ENCODE measurements around the gene FSTL5. TPM values are rescaled to one million over a fixed set of nuclear protein-coding genes. Genes with fewer than 3 reads are reported as not detected.

FSTL5 gene
- total RNA-seq, 1 donor from 2014 or later, result 2.6 TPM

DNA sequence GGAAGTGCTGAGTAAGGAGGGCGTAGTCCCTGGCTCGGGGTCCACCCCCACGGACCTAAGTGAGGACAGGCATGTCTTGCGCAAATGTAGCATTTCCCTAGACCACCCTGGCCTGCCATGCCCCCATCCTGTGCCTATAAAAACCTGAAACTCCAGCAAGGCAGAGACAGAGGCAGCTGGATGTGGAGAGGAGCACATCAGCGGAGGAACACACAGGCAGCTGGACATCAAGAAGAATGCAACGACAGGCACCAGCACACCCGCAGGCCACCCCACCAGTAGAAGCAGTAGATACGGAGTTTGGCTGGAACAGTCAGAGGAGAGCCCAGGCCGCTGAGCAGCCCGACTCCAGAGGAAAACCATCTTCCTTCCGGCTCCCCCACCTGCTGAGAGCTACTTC is 345.9 kb downstream of the FSTL5 start:
- Histone ChIP-seq H3K4me1 (ENCODE audit: control insufficient read depth in 3 of 3, insufficient read depth in 3 of 3, low read length in 3 of 3) (no peaks in the 10 kb centered on the region), H3K4me3 (ENCODE audit: low read length in 3 of 3) (no peak overlapping the region), H3K27me3 (ENCODE audit: control insufficient read depth in 3 of 3, insufficient read depth in 3 of 3, low read length in 3 of 3) (no peaks in the 10 kb centered on the region), H3K36me3 (ENCODE audit: control insufficient read depth in 3 of 3, insufficient read depth in 3 of 3, low read length in 3 of 3) (no peaks in the 10 kb centered on the region), H3K9me3 (ENCODE audit: control insufficient read depth in 3 of 3, low read length in 3 of 3) (peaks cover 2% of the 10 kb centered on the region in 3 donors), H3K9ac (ENCODE audit: low read depth in 1 of 3, low read length in 3 of 3) (no peak overlapping the region), H3K27ac (ENCODE audit: low read depth, low read length) (no peak overlapping the region)

- Histone ChIP-seq H3K27ac (ENCODE audit: low read depth, low read length) (no peak overlapping the region), H3K27me3 (ENCODE audit: control insufficient read depth in 3 of 3, insufficient read depth in 3 of 3, low read length in 3 of 3) (no peaks in the 10 kb centered on the region), H3K36me3 (ENCODE audit: control insufficient read depth in 3 of 3, insufficient read depth in 3 of 3, low read length in 3 of 3) (no peaks in the 10 kb centered on the region), H3K4me1 (ENCODE audit: control insufficient read depth in 3 of 3, insufficient read depth in 3 of 3, low read length in 3 of 3) (no peaks in the 10 kb centered on the region), H3K9ac (ENCODE audit: low read depth in 1 of 3, low read length in 3 of 3) (no peak overlapping the region), H3K9me3 (ENCODE audit: control insufficient read depth in 3 of 3, low read length in 3 of 3) (peaks cover 0 to 2% (median 0%) of the 10 kb centered on the region in 3 donors), H3K4me3 (ENCODE audit: low read length in 3 of 3) (no peak overlapping the region)
These were observed 346.8 kb downstream of the FSTL5 start for GRCh38 chr4:161816958-161817357.

DNA sequence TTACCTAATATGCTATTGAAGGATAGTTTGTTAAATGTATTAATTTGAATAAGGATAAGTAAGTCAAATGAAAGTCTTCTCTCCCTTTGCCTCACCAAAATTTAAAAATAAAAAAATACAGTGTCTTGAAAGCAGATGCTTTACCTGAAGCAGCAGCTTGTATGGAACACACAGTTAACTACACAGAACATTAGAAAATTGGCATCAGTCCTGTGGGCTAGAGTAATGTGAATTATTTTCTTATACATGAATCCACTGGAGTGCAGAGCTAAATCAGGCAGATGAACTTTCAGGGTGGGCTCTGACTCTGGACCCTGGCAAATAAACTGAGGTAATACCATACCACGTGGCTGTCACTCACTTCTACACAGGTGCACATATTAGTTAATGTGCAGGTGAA is 348.0 kb downstream of the FSTL5 start:
- H3K36me3 ChIP-seq (ENCODE audit: control insufficient read depth in 3 of 3, insufficient read depth in 3 of 3, low read length in 3 of 3), result no peaks in the 10 kb centered on the region
- H3K4me1 ChIP-seq (ENCODE audit: control insufficient read depth in 3 of 3, insufficient read depth in 3 of 3, low read length in 3 of 3), result no peaks in the 10 kb centered on the region
- H3K27me3 ChIP-seq (ENCODE audit: control insufficient read depth in 3 of 3, insufficient read depth in 3 of 3, low read length in 3 of 3), result no peaks in the 10 kb centered on the region
- no peak overlapping the region for H3K9ac ChIP-seq (ENCODE audit: low read depth in 1 of 3, low read length in 3 of 3)
- H3K27ac ChIP-seq (ENCODE audit: low read depth, low read length), result no peak overlapping the region
- H3K9me3 ChIP-seq (ENCODE audit: control insufficient read depth in 3 of 3, low read length in 3 of 3), result no peaks in the 10 kb centered on the region
- H3K4me3 ChIP-seq (ENCODE audit: low read length in 3 of 3), result no peak overlapping the region

DNA sequence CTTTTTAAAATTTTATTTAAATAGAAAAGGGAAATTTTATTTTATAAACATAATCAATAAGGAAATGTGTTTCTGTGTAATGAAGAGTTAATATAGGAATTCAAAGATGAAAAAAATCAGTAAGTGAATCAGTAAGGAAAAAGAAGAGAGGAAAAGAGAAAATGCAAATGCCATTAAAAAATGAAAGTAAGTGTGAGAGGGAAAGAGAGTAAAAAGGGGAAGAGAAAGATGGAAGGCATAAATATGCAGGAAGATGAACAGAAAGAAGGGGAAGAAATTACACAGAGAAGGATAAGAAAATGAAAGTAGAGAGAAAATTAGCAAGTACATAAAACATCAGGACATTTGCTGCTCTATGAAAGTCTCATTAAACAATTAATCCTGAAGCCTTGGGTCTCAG is 349.9 kb downstream of the FSTL5 start:
- Histone ChIP-seq H3K4me1 (ENCODE audit: control insufficient read depth in 3 of 3, insufficient read depth in 3 of 3, low read length in 3 of 3) (no peaks in the 10 kb centered on the region), H3K36me3 (ENCODE audit: control insufficient read depth in 3 of 3, insufficient read depth in 3 of 3, low read length in 3 of 3) (no peaks in the 10 kb centered on the region), H3K27ac (ENCODE audit: low read depth, low read length) (no peak overlapping the region), H3K27me3 (ENCODE audit: control insufficient read depth in 3 of 3, insufficient read depth in 3 of 3, low read length in 3 of 3) (no peaks in the 10 kb centered on the region), H3K9ac (ENCODE audit: low read depth in 1 of 3, low read length in 3 of 3) (no peak overlapping the region), H3K9me3 (ENCODE audit: control insufficient read depth in 3 of 3, low read length in 3 of 3) (no peaks in the 10 kb centered on the region), H3K4me3 (ENCODE audit: low read length in 3 of 3) (no peak overlapping the region)

DNA sequence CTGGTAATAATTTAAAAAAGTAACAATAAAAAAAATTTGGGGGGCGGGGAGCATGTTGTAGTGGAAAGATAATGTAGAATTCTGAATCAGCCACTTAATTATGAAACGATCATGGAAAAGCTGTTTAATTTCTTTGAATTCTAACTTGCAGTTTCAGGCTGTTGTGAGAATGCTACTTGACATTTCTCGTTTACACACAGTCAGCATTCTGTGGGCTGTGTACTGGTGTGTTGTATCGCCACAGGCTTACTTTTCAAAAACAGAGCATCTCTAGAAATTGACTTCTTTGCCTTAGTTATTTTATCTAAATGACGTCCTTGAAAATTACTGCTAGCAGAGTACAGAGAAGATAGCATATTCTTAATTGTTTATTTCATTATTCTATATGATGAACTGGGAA is 350.4 kb downstream of the FSTL5 start:
- Histone ChIP-seq H3K27ac (ENCODE audit: low read depth, low read length) (no peak overlapping the region), H3K4me3 (ENCODE audit: low read length in 3 of 3) (no peak overlapping the region), H3K9me3 (ENCODE audit: control insufficient read depth in 3 of 3, low read length in 3 of 3) (no peaks in the 10 kb centered on the region), H3K27me3 (ENCODE audit: control insufficient read depth in 3 of 3, insufficient read depth in 3 of 3, low read length in 3 of 3) (no peaks in the 10 kb centered on the region), H3K4me1 (ENCODE audit: control insufficient read depth in 3 of 3, insufficient read depth in 3 of 3, low read length in 3 of 3) (no peaks in the 10 kb centered on the region), H3K9ac (ENCODE audit: low read depth in 1 of 3, low read length in 3 of 3) (no peak overlapping the region), H3K36me3 (ENCODE audit: control insufficient read depth in 3 of 3, insufficient read depth in 3 of 3, low read length in 3 of 3) (no peaks in the 10 kb centered on the region)

DNA sequence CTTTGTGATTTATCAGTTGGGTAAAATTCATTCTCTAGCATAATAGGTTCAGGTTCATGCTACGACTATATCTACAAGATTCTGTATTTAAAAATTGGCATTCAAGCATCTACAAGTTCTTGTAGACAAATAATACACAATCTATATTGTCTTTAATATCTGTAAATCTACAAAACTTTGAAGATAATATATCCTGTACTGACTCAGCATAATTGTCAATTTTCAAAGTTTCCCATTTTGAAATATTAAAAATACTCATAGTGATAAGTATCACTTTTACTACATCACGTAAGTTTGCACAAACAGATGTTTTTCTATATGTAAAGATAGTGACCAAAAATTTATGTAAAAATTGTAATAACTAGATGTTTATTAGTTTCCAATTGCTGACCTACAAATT is 360.6 kb downstream of the FSTL5 start:
- Histone ChIP-seq H3K27me3 (ENCODE audit: control insufficient read depth in 3 of 3, insufficient read depth in 3 of 3, low read length in 3 of 3) (no peaks in the 10 kb centered on the region), H3K36me3 (ENCODE audit: control insufficient read depth in 3 of 3, insufficient read depth in 3 of 3, low read length in 3 of 3) (no peaks in the 10 kb centered on the region), H3K9ac (ENCODE audit: low read depth in 1 of 3, low read length in 3 of 3) (no peak overlapping the region), H3K4me1 (ENCODE audit: control insufficient read depth in 3 of 3, insufficient read depth in 3 of 3, low read length in 3 of 3) (no peaks in the 10 kb centered on the region), H3K4me3 (ENCODE audit: low read length in 3 of 3) (no peak overlapping the region), H3K27ac (ENCODE audit: low read depth, low read length) (no peak overlapping the region), H3K9me3 (ENCODE audit: control insufficient read depth in 3 of 3, low read length in 3 of 3) (no peaks in the 10 kb centered on the region)

- no peaks in the 10 kb centered on the region for H3K9me3 ChIP-seq (ENCODE audit: control insufficient read depth in 3 of 3, low read length in 3 of 3)
- H3K36me3 ChIP-seq (ENCODE audit: control insufficient read depth in 3 of 3, insufficient read depth in 3 of 3, low read length in 3 of 3), result no peaks in the 10 kb centered on the region
- H3K4me3 ChIP-seq (ENCODE audit: low read length in 3 of 3), result no peak overlapping the region
- H3K4me1 ChIP-seq (ENCODE audit: control insufficient read depth in 3 of 3, insufficient read depth in 3 of 3, low read length in 3 of 3), result no peaks in the 10 kb centered on the region
- H3K27me3 ChIP-seq (ENCODE audit: control insufficient read depth in 3 of 3, insufficient read depth in 3 of 3, low read length in 3 of 3), result no peaks in the 10 kb centered on the region
- no peak overlapping the region for H3K9ac ChIP-seq (ENCODE audit: low read depth in 1 of 3, low read length in 3 of 3)
- H3K27ac ChIP-seq (ENCODE audit: low read depth, low read length), result no peak overlapping the region
These were observed 364.1 kb downstream of the FSTL5 start for GRCh38 chr4:161799710-161800109.

DNA sequence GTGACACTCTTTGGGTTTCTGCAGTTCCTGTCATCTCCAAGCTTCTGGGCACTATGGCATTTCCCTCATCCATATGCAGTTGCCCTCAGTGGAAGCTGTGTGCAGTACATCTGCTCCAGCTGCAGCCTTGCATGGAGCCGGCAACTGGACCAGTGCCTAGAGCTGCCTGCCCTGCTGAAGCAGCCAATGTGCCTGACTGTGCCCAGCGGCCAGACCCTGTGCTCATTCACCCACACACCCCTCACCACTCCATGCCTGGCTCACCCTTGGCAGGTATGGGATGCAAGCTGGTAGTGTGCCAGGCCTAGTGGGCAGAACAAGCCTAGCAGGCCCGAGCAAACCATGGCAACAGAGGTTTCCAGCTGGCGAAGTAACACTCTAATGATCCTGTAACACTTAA is 370.8 kb downstream of the FSTL5 start:
- H3K9me3 ChIP-seq (ENCODE audit: control insufficient read depth in 3 of 3, low read length in 3 of 3), result peaks cover 2 to 6% (median 2%) of the 10 kb centered on the region in 3 donors
- no peaks in the 10 kb centered on the region for H3K4me1 ChIP-seq (ENCODE audit: control insufficient read depth in 3 of 3, insufficient read depth in 3 of 3, low read length in 3 of 3)
- no peak overlapping the region for H3K27ac ChIP-seq (ENCODE audit: low read depth, low read length)
- no peak overlapping the region for H3K9ac ChIP-seq (ENCODE audit: low read depth in 1 of 3, low read length in 3 of 3)
- H3K36me3 ChIP-seq (ENCODE audit: control insufficient read depth in 3 of 3, insufficient read depth in 3 of 3, low read length in 3 of 3), result no peaks in the 10 kb centered on the region
- H3K4me3 ChIP-seq (ENCODE audit: low read length in 3 of 3), result no peak overlapping the region
- H3K27me3 ChIP-seq (ENCODE audit: control insufficient read depth in 3 of 3, insufficient read depth in 3 of 3, low read length in 3 of 3), result no peaks in the 10 kb centered on the region

GRCh38 chr4:161791796-161792556 is 371.8 kb downstream of the FSTL5 start:
- H3K27me3 ChIP-seq (ENCODE audit: control insufficient read depth in 3 of 3, insufficient read depth in 3 of 3, low read length in 3 of 3), result no peaks in the 10 kb centered on the region
- no peak overlapping the region for H3K27ac ChIP-seq (ENCODE audit: low read depth, low read length)
- no peak overlapping the region for H3K4me3 ChIP-seq (ENCODE audit: low read length in 3 of 3)
- no peaks in the 10 kb centered on the region for H3K36me3 ChIP-seq (ENCODE audit: control insufficient read depth in 3 of 3, insufficient read depth in 3 of 3, low read length in 3 of 3)
- H3K9me3 ChIP-seq (ENCODE audit: control insufficient read depth in 3 of 3, low read length in 3 of 3), result peaks cover 2 to 6% (median 2%) of the 10 kb centered on the region in 3 donors
- H3K4me1 ChIP-seq (ENCODE audit: control insufficient read depth in 3 of 3, insufficient read depth in 3 of 3, low read length in 3 of 3), result no peaks in the 10 kb centered on the region
- H3K9ac ChIP-seq (ENCODE audit: low read depth in 1 of 3, low read length in 3 of 3), result no peak overlapping the region

GRCh38 chr4:161767116-161767515 is 396.7 kb downstream of the FSTL5 start:
- no peaks in the 10 kb centered on the region for H3K4me1 ChIP-seq (ENCODE audit: control insufficient read depth in 3 of 3, insufficient read depth in 3 of 3, low read length in 3 of 3)
- no peak overlapping the region for H3K9ac ChIP-seq (ENCODE audit: low read depth in 1 of 3, low read length in 3 of 3)
- H3K9me3 ChIP-seq (ENCODE audit: control insufficient read depth in 3 of 3, low read length in 3 of 3), result no peaks in the 10 kb centered on the region
- H3K27ac ChIP-seq (ENCODE audit: low read depth, low read length), result no peak overlapping the region
- H3K4me3 ChIP-seq (ENCODE audit: low read length in 3 of 3), result no peak overlapping the region
- no peaks in the 10 kb centered on the region for H3K36me3 ChIP-seq (ENCODE audit: control insufficient read depth in 3 of 3, insufficient read depth in 3 of 3, low read length in 3 of 3)
- no peaks in the 10 kb centered on the region for H3K27me3 ChIP-seq (ENCODE audit: control insufficient read depth in 3 of 3, insufficient read depth in 3 of 3, low read length in 3 of 3)

All from skeletal muscle tissue (tissue), 4 donors.